AG10803 (cell line): ENCODE results near the gene RTN4.

Experiments
- DNase-seq: peaks from one replicate; pipeline ENCODE4 v3.0.0; 2010; ENCODE audit warnings: low read depth
- H3K4me3 ChIP-seq: 2 replicates; pipeline ENCODE4 v1.5.1; 2011; ENCODE audit warnings: mild to moderate bottlenecking, low read length, control low read depth
- TF ChIP-seq, protein P1 (sequence below): conservative IDR thresholded peaks from 2 replicates; pipeline ENCODE4 v1.5.1; 2011; ENCODE audit warnings: mild to moderate bottlenecking, low read length, control low read depth, inconsistent platforms

Gene RTN4

DNA sequence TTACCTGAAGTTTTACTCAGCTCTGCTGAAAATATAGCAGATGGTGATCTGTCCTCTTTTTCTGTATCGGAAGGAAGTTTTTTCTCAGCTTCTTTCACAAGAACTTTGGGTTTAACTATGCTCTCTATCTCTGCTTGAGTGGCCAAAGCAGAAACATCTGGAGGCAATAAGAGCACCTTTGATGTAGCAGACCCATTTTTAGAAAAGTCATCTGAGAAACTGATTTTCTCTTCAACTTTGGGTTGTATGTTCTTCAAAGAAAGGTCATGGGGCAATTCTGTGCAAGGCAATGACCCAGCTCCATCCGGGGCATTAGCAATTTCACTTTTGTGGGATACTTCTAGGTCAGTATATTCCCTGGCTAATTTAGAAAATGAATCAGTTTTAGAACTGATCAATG, 25.2 kb downstream of the RTN4 start:
- TF ChIP-seq, protein P1, sequence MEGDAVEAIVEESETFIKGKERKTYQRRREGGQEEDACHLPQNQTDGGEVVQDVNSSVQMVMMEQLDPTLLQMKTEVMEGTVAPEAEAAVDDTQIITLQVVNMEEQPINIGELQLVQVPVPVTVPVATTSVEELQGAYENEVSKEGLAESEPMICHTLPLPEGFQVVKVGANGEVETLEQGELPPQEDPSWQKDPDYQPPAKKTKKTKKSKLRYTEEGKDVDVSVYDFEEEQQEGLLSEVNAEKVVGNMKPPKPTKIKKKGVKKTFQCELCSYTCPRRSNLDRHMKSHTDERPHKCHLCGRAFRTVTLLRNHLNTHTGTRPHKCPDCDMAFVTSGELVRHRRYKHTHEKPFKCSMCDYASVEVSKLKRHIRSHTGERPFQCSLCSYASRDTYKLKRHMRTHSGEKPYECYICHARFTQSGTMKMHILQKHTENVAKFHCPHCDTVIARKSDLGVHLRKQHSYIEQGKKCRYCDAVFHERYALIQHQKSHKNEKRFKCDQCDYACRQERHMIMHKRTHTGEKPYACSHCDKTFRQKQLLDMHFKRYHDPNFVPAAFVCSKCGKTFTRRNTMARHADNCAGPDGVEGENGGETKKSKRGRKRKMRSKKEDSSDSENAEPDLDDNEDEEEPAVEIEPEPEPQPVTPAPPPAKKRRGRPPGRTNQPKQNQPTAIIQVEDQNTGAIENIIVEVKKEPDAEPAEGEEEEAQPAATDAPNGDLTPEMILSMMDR, result no peak
- H3K4me3 ChIP-seq, result no peak overlapping the region
- DNase-seq, result peak; percentile 34

DNA sequence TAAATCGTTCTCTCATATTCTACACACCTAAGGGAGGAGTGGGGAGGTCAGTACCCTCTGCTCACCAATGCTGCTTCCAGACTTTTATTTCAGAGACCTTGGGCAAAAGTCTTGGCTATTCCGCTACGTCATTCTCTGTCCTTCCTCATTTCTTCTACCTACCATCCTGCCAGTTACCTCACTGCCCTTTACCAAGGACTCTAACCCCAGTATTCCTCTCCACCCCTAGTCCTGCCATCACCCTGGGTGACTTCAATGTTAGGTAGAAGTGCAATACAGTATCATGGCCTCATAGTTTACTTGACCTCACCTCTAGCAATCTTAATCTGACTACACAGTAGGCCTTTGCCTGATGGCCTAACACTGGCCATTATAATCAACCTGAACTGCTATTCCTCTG, 27.8 kb downstream of the RTN4 start:
- H3K4me3 ChIP-seq, result no peak overlapping the region
- TF ChIP-seq, protein P1, result no peak
- no peak for DNase-seq

DNA sequence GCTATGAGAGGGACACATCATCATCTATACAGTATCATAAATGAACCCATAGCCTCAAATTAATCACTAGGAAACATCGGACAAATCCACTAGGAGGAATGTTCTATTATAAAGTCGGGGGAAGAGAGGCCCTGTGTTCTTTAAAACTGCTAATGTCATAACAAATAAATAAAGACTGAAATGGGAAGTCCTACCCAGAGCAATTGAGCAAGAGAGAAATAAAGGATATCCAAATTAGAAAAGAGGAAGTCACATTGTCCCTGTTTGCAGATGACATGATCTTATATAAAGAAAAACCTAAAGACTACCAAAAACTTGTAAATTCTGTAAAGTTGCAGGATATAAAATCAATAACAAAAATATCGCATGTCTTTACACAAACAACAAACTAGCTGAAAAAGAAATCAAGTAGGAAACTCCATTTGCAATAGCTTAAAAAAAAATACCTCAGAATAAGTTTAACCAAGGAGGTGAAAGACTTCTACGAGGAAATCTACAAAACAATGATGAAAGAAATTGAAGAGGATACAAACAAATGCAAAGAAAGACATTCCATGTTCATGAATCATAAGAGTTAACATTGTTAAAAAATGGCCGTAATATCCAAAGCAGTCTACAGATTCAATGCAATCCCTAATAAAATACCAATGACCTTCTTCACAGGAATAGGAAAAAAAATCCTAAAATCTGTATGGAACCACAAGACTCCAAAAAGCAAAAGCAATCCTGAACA, 30.6 kb downstream of the RTN4 start:
- TF ChIP-seq, protein P1, result no peak
- DNase-seq, result no peak
- no peak overlapping the region for H3K4me3 ChIP-seq

DNA sequence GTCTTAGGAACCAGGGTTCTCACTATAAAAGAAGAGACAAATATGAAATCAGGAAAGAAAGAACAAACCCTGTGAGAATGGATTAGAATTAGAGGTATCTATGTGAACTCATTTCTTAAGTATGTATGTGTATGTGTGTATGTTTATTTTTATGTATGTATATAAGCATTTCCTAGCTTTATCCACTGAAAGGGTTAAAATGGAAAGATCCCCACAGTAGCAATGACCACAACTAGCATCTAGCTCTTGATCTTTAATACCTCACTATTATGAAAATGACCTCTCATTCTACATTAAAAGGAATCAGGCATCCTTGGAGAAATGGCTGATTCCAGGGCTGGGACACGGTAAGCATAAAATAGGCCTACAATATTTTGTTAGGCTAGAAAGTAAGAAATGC, 31.6 kb downstream of the RTN4 start:
- TF ChIP-seq, protein P1, result no peak
- H3K4me3 ChIP-seq, result no peak overlapping the region
- no peak for DNase-seq

DNA sequence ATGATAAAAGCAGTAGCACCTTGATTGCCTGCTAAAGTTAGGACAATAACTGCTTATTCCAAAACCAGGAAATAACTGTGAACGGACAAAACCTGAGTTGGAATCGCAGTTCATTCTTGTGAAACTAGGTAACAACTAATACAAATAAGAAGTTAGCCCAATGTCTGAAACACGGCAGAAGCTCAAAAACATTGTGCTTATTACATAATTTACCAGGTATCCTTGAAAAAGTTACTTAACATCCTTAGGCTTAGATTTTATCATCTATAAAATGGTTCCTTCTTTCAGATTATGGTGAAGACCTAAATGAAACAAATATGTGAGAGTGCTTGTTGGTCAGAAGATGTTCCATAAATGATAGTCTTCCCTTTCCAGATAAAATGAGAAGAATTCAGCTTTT, 32.4 kb downstream of the RTN4 start:
- DNase-seq, result no peak
- TF ChIP-seq, protein P1, result no peak
- H3K4me3 ChIP-seq, result no peak overlapping the region

DNA sequence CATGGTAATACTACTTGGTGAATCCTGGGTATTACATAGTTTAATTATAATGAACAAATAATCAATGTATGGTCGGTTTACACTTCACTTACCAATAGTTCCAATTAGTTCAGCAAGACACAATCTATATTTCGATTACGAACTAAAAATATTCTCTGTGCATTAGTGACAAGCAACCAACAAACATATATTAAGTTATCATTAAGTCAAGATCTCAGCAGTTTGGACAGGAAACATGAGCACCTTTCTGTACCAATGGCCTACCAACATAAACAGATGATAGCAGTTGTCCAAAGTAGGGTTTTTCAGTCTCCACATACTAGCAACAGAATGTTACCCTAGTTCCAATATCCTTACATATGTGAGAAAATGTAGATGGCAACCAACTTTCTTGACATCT, 32.8 kb downstream of the RTN4 start:
- no peak for DNase-seq
- TF ChIP-seq, protein P1, result no peak
- no peak overlapping the region for H3K4me3 ChIP-seq
